Measurements from ENCODE around the gene KCTD15.

DNA sequence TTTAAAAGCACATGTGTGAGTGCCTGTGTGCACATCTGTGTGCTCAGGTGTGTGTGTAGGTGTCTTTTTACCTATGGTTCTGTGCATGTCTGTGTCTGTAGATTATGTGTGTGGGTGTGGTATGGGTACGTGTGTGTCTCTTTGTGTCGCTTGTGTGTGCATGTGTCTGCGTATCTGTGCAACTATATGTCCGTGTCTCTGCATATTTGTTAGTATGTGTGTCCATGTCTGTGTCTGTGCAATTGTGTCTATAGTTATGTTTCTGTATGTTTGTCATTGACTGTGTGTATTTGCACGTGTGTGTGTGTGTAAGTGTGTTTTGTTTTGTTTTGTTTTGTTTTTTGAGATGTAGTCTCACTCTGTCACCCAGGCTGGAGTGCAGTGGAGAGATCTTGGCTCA lies 7.3 kb upstream of the KCTD15 start:
- TF ChIP-seq CTCF (IDR thresholded peaks at IDR 0.05): no peak
- no peak for TF ChIP-seq POLR2AphosphoS5 (IDR thresholded peaks at IDR 0.05)
- TF ChIP-seq POLR2A (IDR thresholded peaks at IDR 0.05): no peak

All from upper lobe of left lung (tissue), 4 donors.